GM18498 (cell line): ENCODE results near the gene PEAR1.

Experiments
- ATAC-seq: cut with Tn5 transposase; IDR thresholded peaks from one replicate; pipeline ENCODE4 v1.9.1; 2021; ENCODE audit warnings: mild to moderate bottlenecking, moderate library complexity; ENCODE audit not compliant: unreplicated experiment

The PEAR1 gene

GRCh38 chr1:156898971-156899664 lies 5.6 kb downstream of the PEAR1 start:
- ATAC-seq, result no peak

- no peak for ATAC-seq
These were observed 6.6 kb downstream of the PEAR1 start for GRCh38 chr1:156899956-156900718.

DNA sequence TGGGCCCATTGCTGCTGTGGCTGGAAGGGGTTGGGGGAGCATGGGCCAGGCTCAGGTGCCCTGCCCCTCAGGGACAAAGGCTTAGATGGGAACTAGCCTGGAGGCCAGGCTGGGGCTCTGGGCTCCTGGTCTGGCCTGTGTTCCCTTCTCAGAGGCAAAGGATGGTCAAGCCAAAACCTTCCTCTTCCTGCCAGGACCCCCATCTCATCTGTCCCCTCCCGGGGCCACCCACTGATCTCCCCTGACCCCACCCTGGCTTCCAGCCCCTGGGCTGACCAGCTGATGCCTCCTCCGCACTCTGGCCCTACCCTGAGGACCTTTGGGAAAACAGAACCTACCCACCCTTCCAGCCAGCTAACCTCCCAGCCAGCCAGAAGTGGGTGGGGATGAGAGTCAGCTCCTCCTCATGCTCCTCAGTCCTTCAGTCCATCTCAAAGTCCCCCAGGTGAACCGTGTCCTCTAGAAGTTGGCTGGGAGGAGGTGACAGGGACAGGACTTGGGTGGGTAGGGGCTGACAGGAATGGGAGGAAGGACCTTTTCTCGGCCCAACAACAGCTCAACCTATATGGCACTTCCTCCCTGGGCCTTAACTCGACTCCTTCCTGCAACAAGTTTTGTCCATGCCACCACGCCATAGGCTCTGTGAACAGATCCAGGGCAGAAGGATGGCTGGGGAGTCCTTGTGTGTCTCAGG lies 7.5 kb downstream of the PEAR1 start:
- no peak for ATAC-seq

DNA sequence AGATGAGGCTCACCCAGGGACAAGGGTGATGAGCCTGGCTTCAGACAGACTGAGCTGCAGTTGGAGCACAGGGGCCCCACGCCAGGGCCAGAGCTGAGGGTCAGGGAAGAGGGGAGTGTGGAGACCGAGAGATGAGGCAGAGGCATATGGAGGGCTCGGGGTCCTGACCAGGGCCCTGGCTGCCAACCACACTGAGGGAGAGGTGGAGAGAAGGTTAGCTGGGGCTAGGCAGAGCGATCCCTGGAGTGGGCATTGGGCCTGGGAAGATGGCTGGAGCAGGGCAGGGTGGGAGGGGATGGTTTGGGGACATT lies 8.0 kb downstream of the PEAR1 start:
- no peak for ATAC-seq

- ATAC-seq, result no peak
These were observed 8.7 kb downstream of the PEAR1 start for GRCh38 chr1:156901966-156902915.

- ATAC-seq, result no peak
These were observed 10.0 kb downstream of the PEAR1 start for GRCh38 chr1:156903328-156904091.

GRCh38 chr1:156904187-156904959 lies 10.9 kb downstream of the PEAR1 start:
- ATAC-seq, result no peak

DNA sequence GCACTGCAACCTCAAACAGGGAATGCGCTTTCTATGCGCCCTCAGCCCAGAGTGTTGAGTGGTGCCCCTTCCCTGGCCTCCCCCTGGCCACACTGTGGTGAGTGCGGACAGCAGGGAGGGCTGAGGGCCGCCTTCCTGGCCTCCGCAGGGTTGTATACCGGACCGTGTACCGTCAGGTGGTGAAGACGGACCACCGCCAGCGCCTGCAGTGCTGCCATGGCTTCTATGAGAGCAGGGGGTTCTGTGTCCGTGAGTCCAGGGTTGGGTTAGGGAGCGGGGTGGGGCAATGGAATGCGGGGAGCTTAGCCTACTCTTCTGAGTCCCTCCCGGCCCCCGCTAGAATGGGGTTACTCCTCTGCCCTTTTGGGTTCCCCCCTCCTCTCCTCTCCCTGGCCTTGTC lies 11.7 kb downstream of the PEAR1 start:
- ATAC-seq, result no peak

GRCh38 chr1:156905651-156906050 lies 12.1 kb downstream of the PEAR1 start:
- ATAC-seq, result no peak

- ATAC-seq, result no peak
These were observed 12.8 kb downstream of the PEAR1 start for GRCh38 chr1:156906206-156906906.

- no peak for ATAC-seq
These were observed 15.0 kb downstream of the PEAR1 start for GRCh38 chr1:156908541-156908940.

GRCh38 chr1:156908955-156909354 lies 15.4 kb downstream of the PEAR1 start:
- ATAC-seq, result no peak

GRCh38 chr1:156909671-156910070 lies 16.2 kb downstream of the PEAR1 start:
- ATAC-seq, result no peak

GRCh38 chr1:156910309-156910782 lies 16.8 kb downstream of the PEAR1 start:
- ATAC-seq, result no peak

DNA sequence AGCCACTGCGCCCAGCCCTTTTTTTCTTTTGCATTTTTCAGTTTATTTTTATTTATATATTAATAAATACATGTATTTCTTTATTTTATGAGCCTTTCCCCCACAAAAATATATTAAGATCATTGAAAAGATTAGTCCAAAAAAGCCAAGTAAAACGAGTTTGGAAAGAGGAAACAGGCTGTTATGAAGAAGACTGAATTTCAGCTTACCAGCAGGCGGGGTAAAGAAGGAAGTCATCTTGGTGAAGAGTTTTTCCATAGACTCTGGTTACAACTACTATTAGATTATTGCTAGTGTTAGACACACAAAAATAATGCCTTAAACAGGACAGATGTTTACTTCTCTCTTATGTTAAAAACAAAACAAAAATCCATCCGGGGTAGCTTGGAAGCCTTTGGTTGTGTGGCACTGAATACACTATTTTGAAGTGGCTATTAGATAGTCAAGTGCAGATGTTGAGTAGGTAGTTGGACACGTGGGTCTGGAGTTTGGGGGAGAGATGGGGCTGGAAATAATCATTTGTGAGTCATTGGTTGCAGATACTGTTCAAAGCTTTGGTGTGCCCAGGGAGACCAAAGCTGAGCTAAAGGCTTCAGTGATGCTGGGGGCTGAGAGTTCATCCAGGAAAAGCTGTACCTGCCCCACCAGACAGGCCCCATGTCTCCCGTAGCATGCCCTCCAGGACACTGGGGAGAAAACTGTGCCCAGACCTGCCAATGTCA lies 18.2 kb downstream of the PEAR1 start:
- no peak for ATAC-seq

GRCh38 chr1:156912310-156912709 lies 18.8 kb downstream of the PEAR1 start:
- ATAC-seq, result no peak

- ATAC-seq, result no peak
These were observed 19.6 kb downstream of the PEAR1 start for GRCh38 chr1:156912861-156913808.
